SK-N-SH (cell line): ENCODE results near the gene AMELX. TPM values are rescaled to one million over a fixed set of nuclear protein-coding genes. Genes with fewer than 3 reads are reported as not detected.

Experiments used
- CTCF ChIA-PET: fragments of 300-600, 350-600 bp; formaldehyde crosslinking; extraction: SDS; loops from one replicate; lab custom pipeline; 2021; lab: Yijun Ruan, JAX
- POLR2A ChIA-PET: fragments of 350-600 bp; sonication (Branson Sonifier 250); formaldehyde crosslinking; extraction: SDS; loops from one replicate; lab custom pipeline; 2020; ENCODE audit warnings: antibody characterized with exemption, inconsistent platforms; lab: Yijun Ruan, JAX
- DNase-seq: peaks from one replicate; pipeline ENCODE4 v3.0.0; 2012
- H2AFZ ChIP-seq: fragments of 200-600 bp; sonication (generic); 2 replicates; pipeline ENCODE4 v1.8.1; 2016; ENCODE audit warnings: antibody characterized with exemption, mild to moderate bottlenecking, low read depth
- H3F3A ChIP-seq: fragments of 200-600 bp; sonication (generic); replicated peaks from 2 replicates; pipeline ENCODE3; 2016; ENCODE audit warnings: antibody characterized with exemption, mild to moderate bottlenecking; ENCODE audit not compliant: insufficient read depth
- H3K27ac ChIP-seq, 2 experiments: fragments of 200-500 bp in 1 of 2; fragments of 200-600 bp in 1 of 2; sonication (Bioruptor generic) in 1 of 2; sonication (generic), shearing (Covaris generic) in 1 of 2; 2 replicates each; pipeline versions ENCODE4 v1.5.1 to v1.6.1; 2014 to 2016; ENCODE audit warnings: low read depth in 2 of 2, inconsistent platforms in 1 of 2, low read length in 1 of 2, mild to moderate bottlenecking in 1 of 2, mixed read lengths in 1 of 2
- H3K27me3 ChIP-seq: fragments of 200-600 bp; sonication (generic), shearing (Covaris generic); 2 replicates; pipeline ENCODE4 v1.6.1; 2016; ENCODE audit warnings: mixed run types; ENCODE audit not compliant: insufficient read depth
- H3K36me3 ChIP-seq, 2 experiments: fragments of 200-500 bp in 1 of 2; fragments of 200-600 bp in 1 of 2; sonication (Bioruptor generic) in 1 of 2; sonication (generic) in 1 of 2; replicated peaks in 1 of 2; 2 replicates each; pipeline versions ENCODE3 to v1.5.1; 2014 to 2016; ENCODE audit warnings: low read length in 1 of 2, mild to moderate bottlenecking in 1 of 2; ENCODE audit not compliant: insufficient read depth in 2 of 2, control insufficient read depth in 1 of 2
- H3K4me1 ChIP-seq, 2 experiments: fragments of 200-500 bp in 1 of 2; fragments of 200-600 bp in 1 of 2; sonication (Bioruptor generic) in 1 of 2; sonication (generic), shearing (Covaris generic) in 1 of 2; 2 replicates each; pipeline versions ENCODE4 v1.5.1 to v1.6.1; 2014 to 2016; ENCODE audit warnings: low read depth in 1 of 2, low read length in 1 of 2, mixed run types in 1 of 2; ENCODE audit not compliant: insufficient read depth in 2 of 2, control insufficient read depth in 1 of 2
- H3K4me2 ChIP-seq: fragments of 200-600 bp; sonication (generic), shearing (Covaris generic); 2 replicates; pipeline ENCODE4 v1.6.1; 2017; ENCODE audit warnings: mixed run types
- H3K4me3 ChIP-seq, 2 experiments: fragments of 200-500 bp in 1 of 2; fragments of 200-600 bp in 1 of 2; sonication (Bioruptor generic) in 1 of 2; sonication (generic), shearing (Covaris generic) in 1 of 2; 2 replicates each; pipeline versions ENCODE4 v1.5.1 to v1.8.1; 2014 to 2016; ENCODE audit warnings: low read depth in 2 of 2, inconsistent platforms in 1 of 2, low read length in 1 of 2, mild to moderate bottlenecking in 1 of 2, mixed read lengths in 1 of 2, moderate library complexity in 1 of 2
- H3K79me2 ChIP-seq: fragments of 200-600 bp; sonication (generic); 2 replicates; pipeline ENCODE4 v1.8.1; 2017; ENCODE audit warnings: mild to moderate bottlenecking; ENCODE audit not compliant: insufficient read depth
- H3K9ac ChIP-seq: fragments of 200-600 bp; sonication (generic); 2 replicates; pipeline ENCODE4 v1.6.1; 2017; ENCODE audit warnings: mixed run types
- H3K9me2 ChIP-seq: fragments of 200-600 bp; sonication (generic); 2 replicates; pipeline ENCODE4 v1.6.1; 2017; ENCODE audit warnings: mixed run types
- H3K9me3 ChIP-seq: fragments of 200-600 bp; sonication (generic); 2 replicates; pipeline ENCODE4 v1.6.1; 2017; ENCODE audit warnings: mixed run types, mild to moderate bottlenecking, moderate library complexity
- H4K20me1 ChIP-seq: fragments of 200-600 bp; sonication (generic); 2 replicates; pipeline ENCODE4 v1.6.1; 2017; ENCODE audit warnings: mild to moderate bottlenecking, mixed run types; ENCODE audit not compliant: insufficient read depth
- CHD2 ChIP-seq: fragments of 150-350 bp; IDR thresholded peaks from 2 replicates; pipeline ENCODE4 v1.6.1; 2018; ENCODE audit warnings: low read length; ENCODE audit not compliant: partially characterized antibody
- CTCF ChIP-seq: fragments of 200-600 bp; sonication (generic); IDR thresholded peaks from 2 replicates; pipeline ENCODE4 v1.6.1; 2017; ENCODE audit warnings: antibody characterized with exemption, mild to moderate bottlenecking, moderate library complexity
- FOXJ3 ChIP-seq: sonication (generic); formaldehyde crosslinking; IDR thresholded peaks from 2 replicates; pipeline ENCODE4 v1.5.1; 2020; ENCODE audit warnings: mild to moderate bottlenecking, missing genetic modification reagents
- MXI1 ChIP-seq: IDR thresholded peaks from 2 replicates; pipeline ENCODE4 v1.6.1; 2012; ENCODE audit warnings: mild to moderate bottlenecking, low read depth, low read length, improper control_type of control experiment
- NRF1 ChIP-seq: IDR thresholded peaks from 2 replicates; pipeline ENCODE4 v1.6.1; 2012; ENCODE audit warnings: low read depth, mild to moderate bottlenecking, low read length
- RAD21 ChIP-seq: IDR thresholded peaks from 2 replicates; pipeline ENCODE4 v1.6.1; 2012; ENCODE audit warnings: mild to moderate bottlenecking, low read length
- REST ChIP-seq: IDR thresholded peaks from 2 replicates; pipeline ENCODE4 v1.6.1; 2012; ENCODE audit warnings: mild to moderate bottlenecking, low read depth, low read length, moderate library complexity
- SIN3A ChIP-seq: IDR thresholded peaks from 2 replicates; pipeline ENCODE4 v1.6.1; 2012; ENCODE audit warnings: low read depth, mild to moderate bottlenecking, low read length, moderate library complexity, borderline replicate concordance
- SMC3 ChIP-seq: IDR thresholded peaks from 2 replicates; pipeline ENCODE4 v1.6.1; 2012; ENCODE audit warnings: low read depth, low read length, improper control_type of control experiment
- TAF1 ChIP-seq: IDR thresholded peaks from 2 replicates; pipeline ENCODE4 v1.6.1; 2012; ENCODE audit warnings: low read depth, mild to moderate bottlenecking, low read length, moderate library complexity, borderline replicate concordance
- TCF12 ChIP-seq: IDR thresholded peaks from 2 replicates; pipeline ENCODE4 v1.4.0; 2012
- TEAD4 ChIP-seq: IDR thresholded peaks from 2 replicates; pipeline ENCODE4 v1.4.0; 2012; ENCODE audit warnings: mild to moderate bottlenecking, borderline replicate concordance; ENCODE audit not compliant: insufficient read depth
- USF2 ChIP-seq: fragments of 150-350 bp; IDR thresholded peaks from 2 replicates; pipeline ENCODE4 v1.6.1; 2017; ENCODE audit warnings: antibody characterized with exemption, low read length, low read depth, borderline replicate concordance
- WGBS: methylation state at CpG from one replicate; pipeline ENCODE4 v1.1.6; 2017; ENCODE audit warnings: low lambda C conversion rate; 5-methylcytosine and 5-hydroxymethylcytosine counted together
- polyA plus RNA-seq, 3 experiments: library from polyadenylated mRNA; depleted of rRNA; stranded (reverse); fragments of >200 nt; gene quantifications; 2 replicates each; pipeline ENCODE4 v1.2.3, GENCODE V29; 2012

AMELX gene
- polyA plus RNA-seq, 1 of the 3 experiments (the other 2 are of a cell fraction), result not detected

GRCh38 chrX:11346121-11346682 lies 53.0 kb downstream of the AMELX start:
- Histone ChIP-seq H3K9me2 (no peaks in the 10 kb centered on the region), H3K4me2 (no peak overlapping the region), H3K27ac (no peak overlapping the region), H4K20me1 (no peaks in the 10 kb centered on the region), H3K9ac (no peak overlapping the region), H3K36me3 (no peaks in the 10 kb centered on the region), H3K4me3 (no peak overlapping the region), H2AFZ (no peak overlapping the region), H3F3A (no peaks in the 10 kb centered on the region), H3K4me1 (no peaks in the 10 kb centered on the region), H3K27me3 (no peaks in the 10 kb centered on the region; the same call in 1 of the 2 replicates), H3K9me3 (no peaks in the 10 kb centered on the region), H3K79me2 (no peaks in the 10 kb centered on the region)
- no peak for DNase-seq
- ChIA-PET POLR2A (no interaction called here), CTCF (interaction anchor here (1.8 kb wide), 1 partner anchor 35 kb away, joined by 7 read pairs; no protein-coding TSS in a partner anchor)
- 48% methylated on average over 2 of the region's 2 CpGs for WGBS
- no peak for TF ChIP-seq TAF1
- TF ChIP-seq USF2, result no peak
- TF ChIP-seq SIN3A, result no peak
- TF ChIP-seq NRF1, result no peak
- no peak for TF ChIP-seq CTCF
- no peak for TF ChIP-seq MXI1
- no peak for TF ChIP-seq REST
- TF ChIP-seq TCF12, result no peak
- no peak for TF ChIP-seq FOXJ3
- TF ChIP-seq SMC3, result no peak
- no peak for TF ChIP-seq TEAD4
- no peak for TF ChIP-seq CHD2
- no peak for TF ChIP-seq RAD21
